HepG2 (cell line): ENCODE results near the gene L3MBTL3. TPM values are rescaled to one million over a fixed set of nuclear protein-coding genes. Genes with fewer than 3 reads are reported as not detected.

ENCODE experiments used
- ATAC-seq: fragments of 200-7000 bp; cut with Tn5 transposase; 3 replicates; pipeline ENCODE4 v1.9.1; 2020; ENCODE audit warnings: mild to moderate bottlenecking, moderate library complexity
- BruUV-seq: library from RNA; stranded (reverse); fragments of 400-500 nt; replicated peaks from 2 replicates; lab custom pipeline; 2021; lab: Mats Ljungman, UMichigan
- CTCF ChIA-PET: fragments of 300-600 bp; formaldehyde crosslinking; extraction: SDS; loops from one replicate; lab custom pipeline; 2021; ENCODE audit warnings: low total read pairs, inconsistent platforms, low intra/inter-chr PET ratio; lab: Yijun Ruan, JAX
- POLR2A ChIA-PET: fragments of 350-600 bp; sonication (Branson Sonifier 250); formaldehyde crosslinking; loops from one replicate; lab custom pipeline; 2020; ENCODE audit warnings: antibody characterized with exemption, inconsistent platforms; lab: Yijun Ruan, JAX
- DNase-seq: peaks from one replicate; pipeline ENCODE4 v3.0.0-alpha.2; 2015; ENCODE audit warnings: low spot score
- FAIRE-seq: peaks from 3 replicates; lab custom pipeline; 2011; peaks lifted over from hg19 to GRCh38; lab: Jason Lieb, UNC
- H2AFZ ChIP-seq: one replicate; pipeline ENCODE4 v1.6.1; 2011; ENCODE audit warnings: low read length, inconsistent platforms
- H3K27ac ChIP-seq: fragments of 300-600 bp; 3 replicates; pipeline ENCODE4 v1.8.0; 2011; ENCODE audit warnings: mixed run types, mild to moderate bottlenecking, mixed read lengths, low read length, inconsistent platforms; ENCODE audit not compliant: insufficient read depth; ENCODE audit errors: extremely low read length
- H3K27me3 ChIP-seq, 2 experiments: fragments of 200-600 bp in 1 of 2; 2 replicates in 1 of 2; 3 replicates in 1 of 2; pipeline versions ENCODE4 v1.6.0 to v1.8.0; 2011; ENCODE audit warnings: low read length in 2 of 2, mild to moderate bottlenecking in 2 of 2, moderate library complexity in 2 of 2, inconsistent platforms in 1 of 2; ENCODE audit not compliant: insufficient read depth in 2 of 2, control insufficient read depth in 1 of 2
- H3K36me3 ChIP-seq, 2 experiments: fragments of 200-600 bp in 1 of 2; replicated peaks in 1 of 2; 2 replicates in 1 of 2; 3 replicates in 1 of 2; pipeline versions ENCODE4 v1.5.1 to v1.8.0; 2011; ENCODE audit warnings: low read length in 2 of 2, inconsistent platforms in 1 of 2; ENCODE audit not compliant: insufficient read depth in 2 of 2, control insufficient read depth in 1 of 2
- H3K4me1 ChIP-seq: 2 replicates; pipeline ENCODE4 v1.5.1; 2012; ENCODE audit warnings: low read length, inconsistent platforms; ENCODE audit not compliant: insufficient read depth
- H3K4me2 ChIP-seq: 2 replicates; pipeline ENCODE4 v1.6.0; 2011; ENCODE audit warnings: low read depth, low read length, inconsistent platforms
- H3K4me3 ChIP-seq, 3 experiments: fragments of 200-600 bp in 1 of 3; sonication (generic), shearing (Covaris generic) in 1 of 3; replicated peaks in 1 of 3; 2 replicates each; pipeline ENCODE4 v1.5.1; 2011 to 2016; ENCODE audit warnings: low read length in 3 of 3, inconsistent platforms in 2 of 3, low read depth in 2 of 3, mild to moderate bottlenecking in 2 of 3, control low read depth in 1 of 3, mixed read lengths in 1 of 3; ENCODE audit not compliant: insufficient read depth in 1 of 3
- H3K79me2 ChIP-seq: one replicate; pipeline ENCODE4 v1.6.1; 2011; ENCODE audit warnings: low read length, inconsistent platforms; ENCODE audit not compliant: insufficient read depth
- H3K9ac ChIP-seq: 2 replicates; pipeline ENCODE4 v1.6.0; 2011; ENCODE audit warnings: mild to moderate bottlenecking, low read depth, low read length, inconsistent platforms; ENCODE audit not compliant: insufficient read depth
- H3K9me3 ChIP-seq: 2 replicates; pipeline ENCODE4 v1.5.1; 2012; ENCODE audit warnings: mild to moderate bottlenecking, low read length
- H4K20me1 ChIP-seq: 2 replicates; pipeline ENCODE4 v1.6.0; 2011; ENCODE audit warnings: inconsistent platforms, mild to moderate bottlenecking, low read length, moderate library complexity; ENCODE audit not compliant: insufficient read depth
- MZF1 ChIP-seq: sonication (generic); formaldehyde crosslinking; IDR thresholded peaks from 2 replicates; pipeline ENCODE4 v1.8.1; 2023; ENCODE audit warnings: mild to moderate bottlenecking, missing genetic modification reagents, borderline replicate concordance
- NFKB2 ChIP-seq: sonication (generic); formaldehyde crosslinking; IDR thresholded peaks from 2 replicates; pipeline ENCODE4 v1.4.0; 2020; ENCODE audit warnings: missing genetic modification reagents, borderline replicate concordance
- RXRA ChIP-seq: sonication (generic); formaldehyde crosslinking; IDR thresholded peaks from 2 replicates; pipeline ENCODE4 v1.5.1; 2020; ENCODE audit warnings: missing genetic modification reagents
- ZBTB21 ChIP-seq: sonication (generic); formaldehyde crosslinking; IDR thresholded peaks from 2 replicates; pipeline ENCODE4 v1.4.0; 2020; ENCODE audit warnings: missing genetic modification reagents
- ZBTB7B ChIP-seq: sonication (generic); formaldehyde crosslinking; IDR thresholded peaks from 2 replicates; pipeline ENCODE4 v1.4.0; 2020; ENCODE audit warnings: missing genetic modification reagents
- ZNF570 ChIP-seq: sonication (generic); formaldehyde crosslinking; IDR thresholded peaks from 2 replicates; pipeline ENCODE4 v1.4.0; 2020; ENCODE audit warnings: mild to moderate bottlenecking, missing genetic modification reagents, borderline replicate concordance
- ZNF704 ChIP-seq: sonication (generic); formaldehyde crosslinking; IDR thresholded peaks from 2 replicates; pipeline ENCODE4 v1.8.1; 2023; ENCODE audit warnings: mild to moderate bottlenecking, inconsistent platforms, moderate library complexity, missing genetic modification reagents, borderline replicate concordance
- WGBS: methylation state at CpG from one replicate; pipeline ENCODE4 v1.1.6; 2017; ENCODE audit warnings: low lambda C conversion rate; 5-methylcytosine and 5-hydroxymethylcytosine counted together
- in situ Hi-C: cut with HindIII; loops from 2 replicates; pipeline ENCODE4 v1.10.0; 2017; ENCODE audit warnings: low pct_unique_long_range_greater_than_20kb; ENCODE audit not compliant: extremely low pct_ligation_motif_present
- intact Hi-C: fragments of 100-400 bp; cut with micrococcal nuclease; formaldehyde crosslinking; loops from one replicate; pipeline ENCODE4 v1.10.0; 2022; ENCODE audit not compliant: unreplicated experiment
- polyA plus RNA-seq, 8 experiments: library from polyadenylated mRNA; depleted of rRNA in 3 of 8; stranded (reverse) in 7 of 8; unstranded in 1 of 8; fragments of >200 nt; fragmentation: Illumina TruSeq in 4 of 8; extraction: Trizol in 4 of 8; gene quantifications; 2 replicates each; pipeline versions ENCODE4 v1.2.1 to v1.2.3, GENCODE V29; 2011 to 2016; ENCODE audit warnings: low read depth in 4 of 8, missing spikeins in 1 of 8, mixed read lengths in 1 of 8; ENCODE audit not compliant: insufficient read depth in 1 of 8
- total RNA-seq, 5 experiments: library from RNA; depleted of rRNA; stranded (reverse); fragments of >200 nt; fragmentation: Illumina TruSeq; extraction: Trizol; gene quantifications; 2 replicates each; pipeline ENCODE4 v1.2.3, GENCODE V29; 2016; ENCODE audit warnings: low read depth in 1 of 5
- TF ChIP-seq, protein P1 (sequence below): sonication (generic); formaldehyde crosslinking; IDR thresholded peaks from 2 replicates; pipeline ENCODE4 v1.9.0; 2021; ENCODE audit warnings: missing genetic modification reagents, mild to moderate bottlenecking, borderline replicate concordance

The L3MBTL3 gene
- total and polyA plus RNA-seq, 2 of the 13 experiments (the other 11 are each of a cell fraction or from before 2014, with no cell fraction given), result 1.5 to 2.5 TPM

GRCh38 chr6:130113201-130113710 is 94.9 kb downstream of the L3MBTL3 start:
- Histone ChIP-seq H3K27me3 (no peaks in the 10 kb centered on the region), H2AFZ (no peak overlapping the region), H3K4me2 (no peak overlapping the region), H3K9me3 (no peaks in the 10 kb centered on the region), H4K20me1 (no peaks in the 10 kb centered on the region), H3K27ac (no peak overlapping the region), H3K4me1 (no peaks in the 10 kb centered on the region), H3K4me3 (no peak overlapping the region), H3K36me3 (no peaks in the 10 kb centered on the region), H3K9ac (no peak overlapping the region), H3K79me2 (no peaks in the 10 kb centered on the region)
- CTCF ChIA-PET, result no interaction called here
- ATAC-seq, result no peak
- no peak for DNase-seq
- WGBS, result 48% methylated on average over 2 of the region's 2 CpGs
- no peak for TF ChIP-seq RXRA (CRISPR knock-in tag)
- POLR2A ChIA-PET, result no interaction called here
- intact Hi-C loops (no loop called here), in situ Hi-C loops (no loop called here)
- FAIRE-seq, result no peak
- no TSS peak for BruUV-seq

DNA sequence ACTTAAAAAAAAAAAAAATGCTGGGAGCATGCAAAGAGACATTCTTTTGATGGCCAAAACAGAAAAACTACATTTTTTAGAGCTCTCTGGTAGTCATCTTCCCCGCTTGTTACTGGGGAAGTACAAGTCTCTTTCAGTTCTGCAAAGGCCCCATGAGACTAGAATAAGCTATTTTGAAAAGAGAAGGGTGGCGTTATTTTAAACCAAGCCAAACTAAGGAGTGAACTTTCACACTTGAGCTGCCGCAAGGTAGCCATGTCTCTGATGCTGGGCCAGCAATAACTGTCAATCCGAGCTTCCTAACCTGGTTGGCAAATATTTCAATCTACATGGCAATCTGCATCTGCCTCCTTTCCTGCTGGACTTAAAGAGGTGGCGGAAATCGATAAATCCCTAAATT is 96.7 kb downstream of the L3MBTL3 start:
- no peaks in the 10 kb centered on the region for H3K4me1 ChIP-seq
- H3K9me3 ChIP-seq, result no peaks in the 10 kb centered on the region
- no peak for DNase-seq
- ChIA-PET CTCF (no interaction called here), POLR2A (no interaction called here)
- no peak for ATAC-seq
- FAIRE-seq, result no peak
- H3K27ac ChIP-seq, result no peak overlapping the region
- intact Hi-C loops (no loop called here), in situ Hi-C loops (no loop called here)
- H3K36me3 ChIP-seq, result no peaks in the 10 kb centered on the region
- H3K9ac ChIP-seq, result no peak overlapping the region
- H3K79me2 ChIP-seq, result no peaks in the 10 kb centered on the region
- H2AFZ ChIP-seq, result no peak overlapping the region
- H3K4me2 ChIP-seq, result no peak overlapping the region
- H4K20me1 ChIP-seq, result no peaks in the 10 kb centered on the region
- 52% methylated on average over 6 of the region's 6 CpGs for WGBS
- BruUV-seq, result no TSS peak
- H3K27me3 ChIP-seq, result no peaks in the 10 kb centered on the region
- TF ChIP-seq, protein P1, sequence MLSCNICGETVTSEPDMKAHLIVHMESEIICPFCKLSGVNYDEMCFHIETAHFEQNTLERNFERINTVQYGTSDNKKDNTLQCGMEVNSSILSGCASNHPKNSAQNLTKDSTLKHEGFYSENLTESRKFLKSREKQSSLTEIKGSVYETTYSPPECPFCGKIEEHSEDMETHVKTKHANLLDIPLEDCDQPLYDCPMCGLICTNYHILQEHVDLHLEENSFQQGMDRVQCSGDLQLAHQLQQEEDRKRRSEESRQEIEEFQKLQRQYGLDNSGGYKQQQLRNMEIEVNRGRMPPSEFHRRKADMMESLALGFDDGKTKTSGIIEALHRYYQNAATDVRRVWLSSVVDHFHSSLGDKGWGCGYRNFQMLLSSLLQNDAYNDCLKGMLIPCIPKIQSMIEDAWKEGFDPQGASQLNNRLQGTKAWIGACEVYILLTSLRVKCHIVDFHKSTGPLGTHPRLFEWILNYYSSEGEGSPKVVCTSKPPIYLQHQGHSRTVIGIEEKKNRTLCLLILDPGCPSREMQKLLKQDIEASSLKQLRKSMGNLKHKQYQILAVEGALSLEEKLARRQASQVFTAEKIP (CRISPR knock-in tag), result no peak
- no peak for TF ChIP-seq NFKB2 (CRISPR knock-in tag)
- TF ChIP-seq MZF1 (CRISPR knock-in tag), result no peak
- no peak for TF ChIP-seq ZBTB21 (CRISPR knock-in tag)
- TF ChIP-seq ZNF704, result no peak
- TF ChIP-seq ZNF570 (CRISPR knock-in tag), result no peak
- TF ChIP-seq ZBTB7B (CRISPR knock-in tag), result no peak
- no peak overlapping the region for H3K4me3 ChIP-seq
